HUES48 (cell line): ENCODE measurements around the gene TUBGCP2.

Source experiments
- H3K27ac ChIP-seq: one replicate; pipeline ENCODE4 v1.7.0; 2013; ENCODE audit warnings: low read depth, low read length, inconsistent platforms
- H3K27me3 ChIP-seq: 2 replicates; pipeline ENCODE4 v1.6.1; 2013; ENCODE audit warnings: mild to moderate bottlenecking, low read length; ENCODE audit not compliant: control insufficient read depth, insufficient read depth
- H3K36me3 ChIP-seq: 2 replicates; pipeline ENCODE4 v1.6.1; 2013; ENCODE audit warnings: low read length; ENCODE audit not compliant: control insufficient read depth, insufficient read depth
- H3K4me1 ChIP-seq: 2 replicates; pipeline ENCODE4 v1.6.1; 2013; ENCODE audit warnings: mild to moderate bottlenecking, low read length; ENCODE audit not compliant: control insufficient read depth, insufficient read depth
- H3K4me3 ChIP-seq: 2 replicates; pipeline ENCODE4 v1.5.1; 2013; ENCODE audit warnings: mild to moderate bottlenecking, low read depth, low read length
- H3K9ac ChIP-seq: 2 replicates; pipeline ENCODE4 v1.6.1; 2013; ENCODE audit warnings: mild to moderate bottlenecking, low read depth, low read length, moderate library complexity
- H3K9me3 ChIP-seq: 2 replicates; pipeline ENCODE4 v1.6.1; 2013; ENCODE audit warnings: low read length; ENCODE audit not compliant: control insufficient read depth, insufficient read depth

Gene TUBGCP2

DNA sequence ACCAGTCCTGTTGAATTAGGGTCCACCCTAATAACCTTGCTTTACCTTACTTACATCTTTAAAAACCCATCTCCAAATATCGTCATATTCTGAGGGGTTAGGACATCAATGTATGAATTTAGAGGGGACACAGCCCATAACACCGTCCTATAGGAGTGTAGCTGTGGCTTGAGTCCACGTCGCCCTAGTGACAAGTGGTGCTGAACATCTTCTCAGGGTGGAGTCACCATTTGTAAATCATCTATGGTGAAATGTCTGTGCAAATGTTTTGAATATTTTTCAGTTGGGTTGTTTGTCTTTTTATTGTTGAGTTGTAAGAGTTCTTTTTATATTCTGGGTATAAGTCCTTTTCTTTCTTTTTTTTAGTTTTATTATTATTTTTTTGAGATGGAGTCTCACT is 33.3 kb upstream of the TUBGCP2 start:
- peaks cover 9% of the 10 kb centered on the region for H3K27me3 ChIP-seq
- H3K4me1 ChIP-seq: no peaks in the 10 kb centered on the region
- H3K4me3 ChIP-seq: no peak overlapping the region
- H3K9me3 ChIP-seq: no peaks in the 10 kb centered on the region
- no peak overlapping the region for H3K9ac ChIP-seq
- no peaks in the 10 kb centered on the region for H3K36me3 ChIP-seq
- H3K27ac ChIP-seq: no peak overlapping the region

DNA sequence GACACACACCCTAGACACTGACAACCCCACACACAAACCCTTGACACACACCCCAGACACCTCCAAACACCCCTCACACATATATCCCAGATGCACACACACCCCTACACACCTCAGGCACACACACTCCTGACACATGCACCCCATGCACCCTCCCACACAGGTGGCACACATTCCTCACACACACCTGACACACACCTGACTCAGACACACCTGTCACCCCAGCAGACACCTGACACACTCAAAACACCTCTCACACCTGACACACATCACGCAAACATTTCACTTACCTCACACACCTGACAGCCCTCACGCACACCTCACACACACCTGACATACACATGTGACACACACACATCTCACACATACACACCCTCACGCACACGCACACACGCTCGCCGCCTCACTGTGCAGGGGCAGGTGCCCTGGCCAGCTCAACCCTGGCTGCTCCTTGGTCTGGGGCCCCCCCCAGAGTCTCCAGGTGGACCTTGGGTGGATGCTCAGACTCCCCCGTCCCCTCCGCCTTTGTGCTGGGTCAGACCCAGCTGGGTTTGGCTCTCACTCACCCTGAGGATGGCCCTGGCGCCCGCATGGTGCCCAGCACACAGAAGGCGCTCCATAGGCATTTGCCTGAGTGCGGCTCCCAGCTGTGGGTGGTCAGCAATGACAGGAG is 31.2 kb upstream of the TUBGCP2 start:
- Histone ChIP-seq H3K36me3 (no peaks in the 10 kb centered on the region), H3K27ac (no peak overlapping the region), H3K9ac (no peak overlapping the region), H3K9me3 (no peaks in the 10 kb centered on the region), H3K4me3 (no peak overlapping the region), H3K4me1 (no peaks in the 10 kb centered on the region), H3K27me3 (peaks cover 30% of the 10 kb centered on the region)

DNA sequence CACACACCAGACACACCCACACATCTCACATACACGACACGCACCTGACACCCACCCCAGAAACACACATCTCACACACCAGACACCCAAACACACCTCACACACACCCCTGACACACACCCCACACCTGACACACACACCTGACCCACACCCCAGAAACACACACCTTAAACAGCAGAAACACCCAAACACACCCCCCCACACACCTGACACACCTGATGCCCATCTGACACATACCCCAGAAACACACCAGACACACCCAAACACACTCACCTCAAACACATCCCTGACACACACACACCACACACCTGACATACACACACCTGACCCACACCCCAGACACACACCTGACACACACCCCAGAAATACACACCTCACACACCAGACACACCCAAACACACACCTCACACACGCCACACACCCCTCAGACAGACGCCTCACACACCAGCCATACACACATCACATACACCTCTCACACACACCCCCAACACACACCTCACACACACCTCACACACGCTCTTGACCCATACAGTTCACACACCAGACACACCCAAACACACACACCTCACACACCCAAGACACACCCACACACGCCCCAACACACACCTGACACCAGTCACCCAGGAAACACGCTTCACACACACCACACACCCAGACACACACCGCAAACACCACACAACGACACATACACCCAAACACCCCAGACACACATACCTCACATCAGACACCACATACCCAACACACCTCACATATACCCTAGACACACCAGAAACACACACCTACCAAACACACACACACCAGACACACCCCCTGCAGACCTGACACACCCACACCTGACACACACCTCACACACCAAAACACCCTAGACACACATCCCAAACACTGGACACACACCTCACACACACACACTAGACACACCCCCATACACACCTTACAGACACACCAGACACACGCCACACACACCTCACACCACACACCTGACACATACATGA is 29.7 kb upstream of the TUBGCP2 start:
- no peak overlapping the region for H3K27ac ChIP-seq
- no peak overlapping the region for H3K4me3 ChIP-seq
- H3K4me1 ChIP-seq: no peaks in the 10 kb centered on the region
- H3K27me3 ChIP-seq: peaks cover 43% of the 10 kb centered on the region
- no peak overlapping the region for H3K9ac ChIP-seq
- no peaks in the 10 kb centered on the region for H3K36me3 ChIP-seq
- H3K9me3 ChIP-seq: no peaks in the 10 kb centered on the region

DNA sequence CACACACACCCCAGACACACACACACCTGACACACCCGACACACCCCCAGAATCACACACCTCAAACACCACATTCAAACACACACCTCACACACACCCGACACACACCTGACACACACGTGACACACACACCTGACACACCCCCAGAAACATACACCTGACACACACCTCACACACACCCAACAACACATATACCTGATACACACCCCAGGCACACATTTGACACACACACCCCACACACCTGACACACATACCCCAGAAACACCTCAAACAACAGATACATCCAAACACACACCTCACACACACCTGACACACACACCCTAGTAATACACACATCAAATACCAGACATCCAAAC is 28.7 kb upstream of the TUBGCP2 start:
- no peak overlapping the region for H3K9ac ChIP-seq
- no peak overlapping the region for H3K27ac ChIP-seq
- H3K27me3 ChIP-seq: peaks cover 52% of the 10 kb centered on the region
- H3K9me3 ChIP-seq: no peaks in the 10 kb centered on the region
- H3K4me3 ChIP-seq: no peak overlapping the region
- no peaks in the 10 kb centered on the region for H3K36me3 ChIP-seq
- H3K4me1 ChIP-seq: no peaks in the 10 kb centered on the region

DNA sequence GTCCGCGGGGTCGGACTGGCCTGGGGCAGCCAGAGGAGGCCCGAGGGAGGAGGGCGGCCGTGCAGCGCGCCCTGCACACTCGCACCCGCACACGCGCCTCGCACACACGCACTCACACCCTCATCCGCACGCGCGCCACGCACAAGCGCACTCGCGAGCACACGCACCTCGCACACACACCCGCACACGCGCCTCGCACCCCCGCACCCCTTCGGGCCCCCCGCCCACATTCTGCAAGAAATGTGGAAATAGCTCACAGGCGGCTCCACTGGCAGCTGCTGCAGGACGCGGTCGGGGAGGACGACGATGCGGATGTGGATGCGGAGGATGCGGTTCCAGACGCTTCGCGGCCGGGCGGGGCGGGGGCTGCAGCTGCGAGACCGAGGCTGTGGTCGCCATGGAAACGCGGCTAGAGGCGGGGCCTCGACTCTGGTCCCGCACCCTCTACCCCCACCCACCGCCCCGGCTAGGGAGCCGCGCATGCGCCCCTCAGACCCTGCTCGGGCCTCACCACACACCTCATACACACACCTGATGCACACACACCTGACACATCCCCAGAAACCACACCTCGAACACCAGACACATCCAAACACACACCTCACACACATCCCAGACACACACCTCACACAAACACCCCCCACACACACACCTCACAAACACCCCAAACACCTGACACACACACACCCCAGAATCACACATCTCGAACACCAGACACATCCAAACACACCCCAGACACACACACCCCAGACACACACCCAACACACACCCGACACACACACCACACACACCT is 28.1 kb upstream of the TUBGCP2 start, which contains the start of gene CALY:
TSS of gene CALY (minus strand) at position 320 of the 793 bp plus-strand sequence. CDS start 7,907 bp downstream, outside the sequence.
- H3K27ac ChIP-seq: no peak within 1 kb of the TSS
- peaks cover 58% of the 10 kb centered on the region for H3K27me3 ChIP-seq
- H3K4me1 ChIP-seq: no peaks in the 10 kb centered on the region
- H3K36me3 ChIP-seq: no peaks in the 10 kb centered on the region
- H3K9me3 ChIP-seq: no peaks in the 10 kb centered on the region
- H3K4me3 ChIP-seq: no peak within 1 kb of the TSS
- no peak within 1 kb of the TSS for H3K9ac ChIP-seq

DNA sequence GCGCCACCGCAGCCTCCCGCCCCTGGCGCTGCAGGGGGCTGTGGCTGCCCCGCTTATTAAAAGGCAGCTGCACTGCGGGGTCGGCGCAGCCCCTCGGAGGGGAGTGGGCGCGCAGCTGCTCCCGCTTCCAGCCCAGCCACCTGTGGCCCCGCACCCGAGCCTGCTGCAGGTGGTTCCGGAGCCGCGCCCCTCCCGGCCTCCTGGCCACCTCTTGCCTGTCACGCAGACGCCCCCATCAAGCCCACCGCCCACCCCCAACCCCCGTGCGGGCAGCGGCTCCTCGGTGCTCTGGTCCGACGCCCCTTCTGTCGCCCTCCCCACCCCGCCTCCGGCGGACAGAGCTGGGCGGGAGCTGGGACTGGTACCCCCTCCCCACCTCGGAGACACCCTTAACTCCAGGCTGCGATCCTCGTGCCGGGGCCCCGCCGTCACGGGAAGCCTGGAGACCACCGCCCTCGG is 27.5 kb upstream of the TUBGCP2 start:
- H3K27ac ChIP-seq: no peak overlapping the region
- H3K9ac ChIP-seq: no peak overlapping the region
- no peaks in the 10 kb centered on the region for H3K4me1 ChIP-seq
- H3K9me3 ChIP-seq: no peaks in the 10 kb centered on the region
- H3K36me3 ChIP-seq: no peaks in the 10 kb centered on the region
- no peak overlapping the region for H3K4me3 ChIP-seq
- H3K27me3 ChIP-seq: peaks cover 64% of the 10 kb centered on the region

DNA sequence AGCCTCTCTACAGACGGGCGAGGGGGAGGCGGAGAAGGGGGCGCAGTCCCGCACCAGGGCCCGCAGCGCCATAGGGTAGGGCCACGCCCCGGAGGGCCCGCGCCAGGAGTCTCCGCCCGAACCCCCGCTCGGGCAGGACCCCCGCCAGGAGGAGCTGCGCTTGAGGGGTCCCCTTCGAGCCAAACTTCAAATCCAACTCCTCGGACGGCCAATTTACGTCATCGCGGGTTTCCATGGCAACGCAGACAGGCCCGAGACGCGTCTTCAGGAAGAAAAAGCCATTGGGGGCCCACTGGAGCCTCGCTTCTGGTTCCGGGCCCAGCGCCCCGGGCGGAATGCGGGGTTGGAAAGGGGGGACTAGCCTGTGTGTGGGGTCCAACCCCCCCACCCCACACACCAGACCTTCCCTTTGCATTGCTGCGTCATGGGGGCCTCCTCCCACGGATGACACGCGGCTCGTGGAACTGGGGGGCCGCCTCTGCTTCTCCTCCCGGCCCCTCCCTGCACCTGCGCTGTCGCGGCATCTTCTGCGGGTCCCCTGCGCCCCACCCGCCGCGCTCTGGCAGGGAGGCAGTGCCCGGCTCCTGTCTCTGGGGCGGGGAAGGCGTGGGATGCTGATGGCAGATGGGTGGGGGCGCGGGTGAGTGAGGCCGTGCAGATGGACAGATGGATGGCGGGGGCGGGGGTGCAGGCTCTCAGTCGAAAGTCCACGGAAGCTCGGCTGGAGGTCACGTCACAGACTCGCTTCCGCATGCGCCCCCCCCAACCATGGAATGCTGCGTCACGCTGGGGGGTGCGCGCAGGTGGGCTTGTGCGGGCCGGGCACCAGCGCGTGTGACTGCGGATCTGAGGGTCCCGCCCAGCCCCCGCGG is 26.8 kb upstream of the TUBGCP2 start:
- Histone ChIP-seq H3K36me3 (no peaks in the 10 kb centered on the region), H3K4me3 (peak overlapping the region; percentile 55), H3K27ac (no peak overlapping the region), H3K9me3 (no peaks in the 10 kb centered on the region), H3K4me1 (no peaks in the 10 kb centered on the region), H3K9ac (no peak overlapping the region), H3K27me3 (peaks cover 70% of the 10 kb centered on the region)

DNA sequence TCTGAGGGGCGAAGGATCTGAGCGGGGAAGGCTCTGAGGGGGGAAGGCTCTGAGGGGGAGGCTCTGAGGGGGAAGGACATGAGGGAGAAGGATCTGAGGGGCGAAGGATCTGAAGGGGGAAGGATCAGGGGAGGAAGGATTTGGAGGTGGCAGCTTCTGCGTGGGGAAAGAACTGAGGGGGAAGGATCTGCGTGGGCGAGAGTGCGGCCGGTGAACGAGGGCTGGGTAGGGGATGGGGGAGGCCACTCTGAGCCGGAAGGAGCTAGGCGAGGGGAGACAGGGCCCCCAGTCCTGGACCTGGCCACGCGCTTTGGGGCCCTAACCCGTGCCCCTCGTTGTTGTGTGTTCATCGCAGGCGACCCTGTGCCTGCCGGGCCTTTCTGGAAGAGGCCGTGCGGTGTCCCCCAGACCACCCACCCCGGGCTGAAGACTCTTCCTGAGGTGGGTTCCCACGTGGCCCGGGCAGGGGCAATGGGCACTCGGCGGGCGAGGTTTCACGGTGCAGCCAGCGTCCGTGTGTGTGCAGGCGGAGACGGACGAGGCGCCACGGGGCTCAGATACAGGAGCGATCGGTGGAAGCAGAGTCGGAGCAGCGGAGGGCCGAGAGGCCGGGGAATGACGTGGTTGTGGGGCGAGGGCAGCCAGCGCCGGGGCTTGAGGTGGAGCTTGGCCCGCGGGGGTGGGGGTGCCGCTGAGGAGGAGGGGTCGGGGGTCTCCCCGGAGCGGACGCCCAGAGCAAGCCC is 26.0 kb upstream of the TUBGCP2 start:
- Histone ChIP-seq H3K4me3 (peak overlapping the region; percentile 55), H3K27ac (no peak overlapping the region), H3K27me3 (peaks cover 73% of the 10 kb centered on the region)

DNA sequence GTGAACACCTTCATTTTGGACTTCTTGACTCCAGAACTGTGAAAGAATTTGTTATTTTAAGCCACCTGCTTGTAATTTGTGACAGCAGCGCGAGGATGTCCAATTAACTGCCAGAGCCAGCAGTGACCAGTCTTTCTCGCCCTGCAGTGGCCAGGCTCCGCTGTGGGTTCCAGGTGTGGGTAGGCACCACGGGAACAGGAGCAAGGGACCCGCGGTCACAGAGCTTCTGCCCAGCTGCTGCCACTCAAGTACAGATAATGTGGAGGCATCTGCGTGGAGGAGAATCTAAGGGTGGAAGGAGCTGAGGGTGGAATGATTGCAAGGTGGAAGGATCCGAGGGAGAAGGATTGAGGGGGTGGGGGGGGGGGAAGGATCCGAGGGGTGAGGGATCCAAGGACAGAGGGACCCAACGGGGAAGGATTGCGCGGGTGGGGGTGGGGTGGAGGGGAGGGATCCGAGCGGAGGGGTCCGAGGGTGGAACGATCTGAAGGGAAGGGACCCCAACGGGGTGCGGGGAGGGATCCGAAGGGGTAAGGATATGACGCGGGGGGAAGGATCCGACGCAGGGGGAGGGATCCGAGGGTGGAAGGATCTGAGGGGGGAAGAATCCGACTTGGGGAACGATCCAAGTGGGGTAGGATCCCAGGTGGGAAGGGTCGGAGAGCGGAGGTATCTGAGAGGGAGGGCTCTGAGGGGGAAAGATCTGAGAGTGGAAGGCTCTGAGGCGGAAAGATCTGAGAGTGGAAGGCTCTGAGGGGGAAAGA is 24.4 kb upstream of the TUBGCP2 start:
- no peak overlapping the region for H3K9ac ChIP-seq
- no peaks in the 10 kb centered on the region for H3K9me3 ChIP-seq
- no peaks in the 10 kb centered on the region for H3K36me3 ChIP-seq
- peaks cover 89% of the 10 kb centered on the region for H3K27me3 ChIP-seq
- peaks cover 8% of the 10 kb centered on the region for H3K4me1 ChIP-seq
- no peak overlapping the region for H3K4me3 ChIP-seq
- H3K27ac ChIP-seq: no peak overlapping the region

More for the DNA sequence above, 26.0 kb upstream of the TUBGCP2 start:
- H3K9ac ChIP-seq: no peak overlapping the region
- no peaks in the 10 kb centered on the region for H3K36me3 ChIP-seq
- H3K9me3 ChIP-seq: no peaks in the 10 kb centered on the region
- 0 out of 2 replicates have a peak, but pooled peaks cover under 1% of the 10 kb centered on the region for H3K4me1 ChIP-seq
